Inflammatory macrophage (primary cell): Measurements from ENCODE around the gene TMEM145.

Experiments used
- DNase-seq, 2 donors: peaks; one replicate each; pipeline ENCODE4 v3.0.0-alpha.2; 2020 to 2022

Gene TMEM145

DNA sequence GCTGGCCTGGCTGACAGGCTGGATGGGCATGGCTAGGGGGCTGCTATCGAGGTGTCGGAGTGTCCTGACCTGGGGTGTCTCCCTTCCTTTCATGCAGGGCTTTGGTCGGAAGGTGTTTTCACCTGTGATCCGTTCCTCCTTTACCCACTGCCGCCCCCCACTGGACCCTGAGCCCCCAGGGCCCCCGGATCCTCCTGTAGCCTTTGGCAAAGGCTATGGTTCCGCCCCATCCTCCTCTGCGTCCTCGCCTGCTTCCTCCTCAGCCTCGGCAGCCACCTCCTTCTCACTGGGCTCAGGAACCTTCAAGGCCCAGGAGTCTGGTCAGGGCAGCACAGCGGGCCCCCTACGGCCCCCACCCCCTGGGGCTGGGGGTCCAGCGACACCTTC lies 23.0 kb upstream of the TMEM145 start:
- no peak for DNase-seq

DNA sequence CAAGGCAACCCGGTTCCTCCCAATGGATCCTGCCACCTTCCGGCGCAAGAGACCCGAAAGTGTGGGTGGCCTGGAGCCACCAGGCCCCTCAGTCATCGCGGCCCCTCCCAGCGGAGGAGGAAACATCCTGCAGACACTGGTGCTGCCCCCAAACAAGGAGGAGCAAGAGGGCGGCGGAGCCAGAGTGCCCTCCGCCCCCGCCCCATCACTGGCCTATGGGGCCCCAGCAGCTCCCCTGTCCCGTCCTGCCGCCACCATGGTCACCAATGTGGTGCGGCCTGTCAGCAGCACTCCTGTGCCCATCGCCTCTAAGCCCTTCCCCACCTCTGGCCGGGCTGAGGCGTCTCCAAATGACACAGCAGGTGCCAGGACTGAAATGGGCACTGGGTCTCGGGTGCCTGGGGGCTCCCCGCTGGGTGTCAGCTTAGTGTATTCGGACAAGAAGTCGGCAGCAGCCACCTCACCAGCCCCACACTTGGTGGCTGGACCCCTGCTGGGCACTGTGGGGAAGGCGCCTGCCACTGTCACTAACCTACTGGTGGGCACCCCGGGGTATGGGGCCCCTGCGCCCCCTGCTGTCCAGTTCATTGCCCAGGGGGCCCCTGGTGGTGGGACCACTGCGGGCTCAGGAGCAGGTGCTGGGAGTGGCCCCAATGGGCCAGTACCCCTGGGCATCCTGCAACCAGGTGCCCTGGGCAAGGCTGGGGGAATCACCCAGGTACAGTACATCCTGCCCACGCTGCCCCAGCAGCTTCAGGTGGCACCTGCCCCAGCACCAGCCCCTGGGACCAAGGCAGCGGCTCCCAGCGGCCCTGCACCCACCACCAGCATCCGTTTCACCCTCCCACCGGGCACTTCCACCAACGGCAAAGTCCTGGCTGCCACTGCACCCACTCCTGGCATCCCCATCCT lies 22.3 kb upstream of the TMEM145 start:
- no peak for DNase-seq

DNA sequence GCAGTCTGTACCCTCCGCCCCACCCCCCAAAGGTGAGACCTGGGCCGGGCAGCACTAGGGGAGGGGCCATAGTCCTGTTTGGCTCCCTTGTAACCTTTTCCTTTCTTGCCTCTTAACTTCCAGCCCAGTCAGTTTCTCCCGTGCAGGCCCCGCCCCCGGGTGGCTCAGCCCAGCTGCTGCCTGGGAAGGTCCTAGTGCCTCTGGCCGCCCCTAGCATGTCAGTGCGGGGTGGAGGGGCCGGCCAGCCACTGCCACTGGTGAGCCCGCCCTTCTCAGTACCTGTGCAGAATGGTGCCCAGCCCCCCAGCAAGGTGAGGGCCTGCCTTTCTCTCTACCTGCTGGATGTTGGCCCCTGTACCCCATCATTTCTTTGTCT lies 21.7 kb upstream of the TMEM145 start:
- DNase-seq, result no peak

DNA sequence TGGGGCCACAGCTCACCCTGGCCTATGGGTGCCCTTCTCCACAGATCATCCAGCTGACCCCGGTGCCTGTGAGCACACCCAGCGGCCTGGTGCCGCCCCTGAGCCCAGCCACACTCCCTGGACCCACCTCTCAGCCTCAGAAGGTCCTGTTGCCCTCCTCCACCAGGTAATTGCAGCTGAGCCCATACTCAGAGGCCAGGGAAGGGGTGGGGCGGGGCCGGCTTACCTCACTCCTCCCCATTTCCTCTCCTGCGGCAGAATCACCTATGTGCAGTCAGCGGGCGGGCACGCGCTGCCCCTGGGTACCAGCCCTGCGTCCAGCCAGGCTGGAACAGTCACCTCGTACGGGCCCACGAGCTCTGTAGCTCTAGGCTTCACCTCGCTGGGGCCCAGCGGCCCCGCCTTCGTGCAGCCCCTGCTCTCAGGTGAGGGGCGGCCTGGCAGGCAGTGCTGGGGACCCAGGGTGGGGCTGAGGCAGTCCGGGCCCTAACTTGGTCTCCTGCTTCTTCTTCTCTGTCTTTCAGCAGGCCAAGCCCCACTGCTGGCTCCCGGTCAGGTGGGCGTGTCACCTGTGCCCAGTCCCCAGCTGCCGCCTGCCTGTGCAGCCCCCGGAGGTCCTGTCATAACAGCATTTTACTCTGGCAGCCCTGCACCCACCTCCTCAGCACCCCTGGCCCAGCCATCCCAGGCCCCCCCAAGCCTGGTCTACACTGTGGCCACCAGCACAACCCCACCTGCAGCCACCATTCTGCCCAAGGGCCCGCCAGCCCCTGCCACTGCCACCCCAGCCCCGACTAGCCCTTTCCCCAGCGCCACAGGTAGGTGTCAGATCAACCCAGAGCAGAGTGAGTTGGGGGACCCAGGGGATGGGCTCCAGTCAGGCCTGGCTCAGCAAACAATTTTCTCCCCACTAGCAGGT lies 20.8 kb upstream of the TMEM145 start:
- no peak for DNase-seq

DNA sequence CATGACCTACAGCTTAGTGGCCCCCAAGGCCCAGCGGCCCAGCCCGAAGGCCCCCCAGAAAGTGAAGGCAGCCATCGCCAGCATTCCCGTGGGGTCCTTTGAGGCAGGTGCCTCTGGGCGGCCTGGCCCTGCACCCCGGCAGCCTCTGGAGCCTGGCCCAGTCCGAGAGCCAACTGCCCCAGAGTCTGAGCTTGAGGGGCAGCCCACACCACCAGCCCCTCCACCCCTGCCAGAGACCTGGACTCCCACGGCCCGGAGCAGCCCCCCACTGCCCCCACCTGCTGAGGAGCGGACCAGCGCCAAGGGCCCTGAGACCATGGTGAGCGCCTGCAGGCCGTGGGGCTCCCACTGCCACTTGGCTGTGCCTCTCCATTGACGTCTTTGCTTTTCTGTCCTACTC lies 20.1 kb upstream of the TMEM145 start:
- no peak for DNase-seq

DNA sequence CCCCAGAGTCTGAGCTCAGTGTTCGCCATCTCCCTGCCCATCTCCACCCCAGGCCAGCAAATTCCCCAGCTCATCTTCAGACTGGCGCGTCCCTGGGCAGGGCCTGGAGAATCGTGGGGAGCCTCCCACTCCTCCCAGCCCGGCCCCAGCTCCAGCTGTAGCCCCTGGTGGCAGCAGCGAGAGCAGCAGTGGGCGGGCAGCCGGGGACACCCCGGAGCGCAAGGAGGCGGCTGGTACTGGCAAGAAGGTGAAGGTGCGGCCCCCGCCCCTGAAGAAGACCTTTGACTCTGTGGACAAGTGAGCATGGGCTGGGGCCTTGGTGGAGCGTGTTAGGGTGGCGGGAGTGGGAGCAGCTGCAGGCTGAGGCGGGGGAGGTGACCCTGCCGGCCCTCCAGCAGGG lies 19.6 kb upstream of the TMEM145 start:
- DNase-seq, result no peak

DNA sequence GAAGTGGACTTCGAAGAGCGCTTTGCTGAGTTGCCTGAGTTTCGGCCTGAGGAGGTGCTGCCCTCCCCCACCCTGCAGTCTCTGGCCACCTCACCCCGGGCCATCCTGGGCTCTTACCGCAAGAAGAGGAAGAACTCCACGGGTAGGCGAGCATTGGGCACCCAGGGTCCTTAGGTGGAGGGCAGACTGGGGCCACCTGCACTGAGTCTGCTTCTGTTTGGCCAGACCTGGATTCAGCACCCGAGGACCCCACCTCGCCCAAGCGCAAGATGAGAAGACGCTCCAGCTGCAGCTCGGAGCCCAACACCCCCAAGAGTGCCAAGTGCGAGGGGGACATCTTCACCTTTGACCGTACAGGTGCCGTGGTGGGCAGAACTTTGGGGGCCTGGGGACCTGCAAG lies 19.2 kb upstream of the TMEM145 start:
- no peak for DNase-seq

DNA sequence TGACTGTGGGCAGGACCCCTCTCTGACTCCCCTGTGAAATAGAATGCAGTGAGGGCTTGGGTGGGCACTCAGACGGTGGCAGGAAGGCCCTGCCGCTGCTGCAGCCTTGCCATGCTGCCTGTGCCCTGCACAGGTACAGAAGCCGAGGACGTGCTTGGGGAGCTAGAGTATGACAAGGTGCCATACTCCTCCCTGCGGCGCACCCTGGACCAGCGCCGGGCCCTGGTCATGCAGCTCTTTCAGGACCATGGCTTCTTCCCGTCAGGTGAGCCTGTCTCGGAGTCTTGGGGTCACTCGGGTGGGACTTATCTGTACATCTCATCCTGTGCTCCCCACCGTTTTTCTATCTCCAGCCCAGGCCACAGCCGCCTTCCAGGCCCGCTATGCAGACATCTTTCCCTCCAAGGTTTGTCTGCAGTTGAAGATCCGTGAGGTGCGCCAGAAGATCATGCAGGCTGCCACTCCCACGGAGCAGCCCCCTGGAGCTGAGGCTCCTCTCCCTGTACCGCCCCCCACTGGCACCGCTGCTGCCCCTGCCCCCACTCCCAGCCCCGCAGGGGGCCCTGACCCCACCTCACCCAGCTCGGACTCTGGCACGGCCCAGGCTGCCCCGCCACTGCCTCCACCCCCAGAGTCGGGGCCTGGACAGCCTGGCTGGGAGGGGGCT lies 18.5 kb upstream of the TMEM145 start:
- DNase-seq, result no peak

DNA sequence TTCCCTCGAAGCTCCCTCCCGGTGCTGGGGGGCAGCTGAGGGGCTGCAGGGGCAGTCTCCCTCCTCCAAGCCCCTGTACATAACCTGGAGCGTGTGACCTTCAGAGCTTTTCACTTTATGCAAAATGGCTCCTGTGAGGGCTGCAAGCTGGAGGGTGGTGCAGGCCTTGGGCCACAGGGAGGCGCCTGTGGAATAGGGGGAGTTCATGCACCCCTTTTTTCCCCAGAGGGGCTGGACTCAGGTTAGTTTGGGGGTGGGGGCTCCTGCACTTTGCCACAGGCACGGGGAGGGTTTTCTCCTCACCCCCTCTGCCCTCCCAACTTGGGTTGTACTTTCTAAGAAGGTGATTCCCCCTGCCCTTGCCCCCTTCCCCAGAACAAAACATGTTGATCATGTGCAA lies 17.8 kb upstream of the TMEM145 start:
- no peak for DNase-seq

DNA sequence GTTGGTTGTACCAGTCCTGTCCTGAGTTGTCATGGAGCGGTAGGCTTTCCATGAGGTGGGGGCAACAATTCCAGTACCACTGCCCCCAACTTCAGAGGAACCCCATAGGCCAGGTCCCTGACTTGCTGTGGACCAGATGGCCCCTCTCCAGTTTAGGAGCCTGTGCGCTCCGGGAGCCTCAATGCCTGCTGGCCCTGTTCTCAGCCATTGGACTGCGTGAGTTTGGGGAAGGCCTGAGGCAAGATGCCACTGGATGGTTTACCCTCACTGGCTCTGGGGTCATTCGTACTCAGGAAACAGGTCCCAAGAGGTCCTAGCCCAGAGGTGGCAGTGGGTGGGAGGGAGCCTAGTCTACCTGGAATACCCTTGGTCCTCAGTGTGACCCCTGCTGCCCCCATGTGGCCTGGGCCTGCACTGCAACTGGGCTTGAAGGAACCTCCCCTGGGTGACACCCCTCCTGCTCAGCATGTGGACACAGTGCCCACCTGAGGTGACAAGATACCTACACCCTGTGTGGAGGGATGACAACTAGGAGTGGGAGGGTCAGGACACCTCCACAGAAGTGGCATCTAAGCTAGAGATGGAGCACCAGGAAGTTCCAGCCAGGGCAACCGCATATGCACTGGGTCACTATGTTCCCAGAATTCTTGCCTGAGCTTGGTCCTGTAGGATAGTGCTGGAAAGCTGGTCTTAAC lies 17.1 kb upstream of the TMEM145 start:
- peak; percentile 64 to 69 for DNase-seq

DNA sequence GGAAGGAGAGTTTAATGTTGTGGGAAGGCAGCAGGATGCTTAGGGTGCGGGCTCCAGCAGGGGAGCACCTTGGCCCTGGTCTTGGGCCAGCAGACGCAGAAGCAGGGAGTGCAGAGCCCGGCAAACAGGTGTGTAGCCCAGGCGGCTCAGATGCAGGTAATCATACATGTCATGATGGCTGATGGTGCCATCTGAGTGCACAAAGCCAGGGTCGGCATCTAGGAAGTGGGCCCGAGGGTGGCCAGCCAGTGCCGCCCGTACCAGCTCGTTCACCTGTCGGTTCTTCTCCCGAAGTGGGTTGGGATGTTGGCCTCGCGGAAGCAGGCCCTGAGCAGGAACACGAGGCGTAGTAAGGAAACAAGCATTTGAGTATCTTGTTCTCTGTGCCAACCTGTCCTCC lies 16.1 kb upstream of the TMEM145 start:
- no peak for DNase-seq

DNA sequence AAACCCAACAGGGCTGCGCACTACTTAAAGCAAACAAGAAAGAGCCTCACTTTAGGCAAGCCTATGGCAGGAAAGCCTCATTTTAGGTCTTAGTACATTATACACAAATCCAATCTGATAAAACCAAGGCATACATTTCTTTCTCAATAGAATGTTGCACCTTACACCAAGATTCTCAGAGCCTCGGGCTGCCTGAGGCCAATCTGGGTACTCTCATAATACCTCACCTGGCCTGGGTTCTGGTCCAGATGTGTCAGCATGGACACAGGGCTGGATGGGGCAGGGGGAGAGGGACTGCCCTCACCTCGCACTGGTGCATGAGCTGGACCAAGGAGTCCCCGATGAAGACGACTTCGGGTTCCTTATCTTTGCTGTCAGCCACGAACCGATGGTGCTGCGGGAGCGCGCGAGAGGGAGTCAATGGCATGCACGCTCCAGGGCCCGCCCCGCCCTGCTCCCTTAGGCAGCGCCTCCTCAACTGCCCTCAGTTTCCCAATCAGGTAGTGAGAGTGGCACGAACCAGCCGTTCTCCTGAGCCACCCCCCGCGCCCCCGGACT lies 11.4 kb upstream of the TMEM145 start, which contains the start of gene PRR19:
TSS of gene PRR19 (plus strand) at position 487 of the 558 bp plus-strand sequence. CDS start 7,453 bp downstream, outside the sequence.
- no peak for DNase-seq

DNA sequence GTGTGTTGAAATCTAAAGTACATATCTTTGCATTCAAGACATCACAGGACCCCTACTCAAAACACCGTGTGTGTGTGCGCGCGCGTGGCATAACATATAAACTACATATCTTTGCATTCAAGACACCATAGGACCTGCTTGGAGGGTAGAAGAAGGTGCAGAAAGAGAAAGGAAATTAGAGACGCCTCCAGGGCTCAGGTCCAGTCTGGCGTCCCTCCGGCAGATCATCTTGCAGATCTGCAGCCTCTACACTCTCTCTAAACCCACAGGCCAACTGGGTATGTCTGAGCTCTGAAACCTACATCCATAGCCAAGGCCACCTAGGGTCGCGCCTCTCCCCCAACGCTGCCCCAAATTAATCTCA lies 10.0 kb upstream of the TMEM145 start:
- DNase-seq, result no peak

DNA sequence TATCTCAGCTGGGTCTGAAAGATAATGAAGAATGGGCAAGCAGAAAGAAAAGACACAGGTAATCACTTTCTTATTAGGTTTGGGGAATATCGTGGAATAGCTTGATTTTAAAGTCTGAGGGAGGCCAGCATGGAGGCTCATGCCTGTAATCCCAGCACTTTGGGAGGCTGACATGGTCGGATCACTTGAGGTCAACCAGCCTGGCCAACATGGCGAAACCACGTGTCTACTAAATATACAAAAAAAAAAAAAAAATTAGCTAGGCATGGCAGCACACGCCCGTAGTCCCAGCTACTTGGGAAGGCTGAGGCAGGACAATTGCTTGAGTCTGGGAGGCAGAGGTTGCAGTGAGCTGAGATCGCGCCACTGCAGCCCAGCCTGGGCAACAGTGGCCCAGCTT lies 9.2 kb upstream of the TMEM145 start:
- DNase-seq, result no peak

DNA sequence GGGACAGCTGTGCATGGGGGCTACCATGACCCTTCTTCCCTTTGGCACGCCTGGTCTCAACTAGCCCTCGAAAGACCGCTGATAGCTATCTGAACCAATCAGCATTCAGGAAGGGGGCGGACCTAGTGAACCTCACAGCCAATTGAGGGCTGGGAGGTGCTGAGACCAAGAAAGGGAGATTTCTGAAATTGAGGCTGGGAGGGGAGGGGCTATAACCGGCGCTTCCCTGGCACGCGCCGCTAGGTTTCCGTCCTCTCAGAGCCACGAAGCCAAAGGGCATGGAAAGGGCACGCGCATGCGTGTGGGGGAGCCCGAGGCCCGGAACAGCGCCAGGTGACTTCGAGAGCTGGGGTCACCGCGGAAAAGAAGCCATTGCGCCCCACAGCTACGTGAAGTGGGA lies 6.5 kb upstream of the TMEM145 start:
- DNase-seq, result no peak

DNA sequence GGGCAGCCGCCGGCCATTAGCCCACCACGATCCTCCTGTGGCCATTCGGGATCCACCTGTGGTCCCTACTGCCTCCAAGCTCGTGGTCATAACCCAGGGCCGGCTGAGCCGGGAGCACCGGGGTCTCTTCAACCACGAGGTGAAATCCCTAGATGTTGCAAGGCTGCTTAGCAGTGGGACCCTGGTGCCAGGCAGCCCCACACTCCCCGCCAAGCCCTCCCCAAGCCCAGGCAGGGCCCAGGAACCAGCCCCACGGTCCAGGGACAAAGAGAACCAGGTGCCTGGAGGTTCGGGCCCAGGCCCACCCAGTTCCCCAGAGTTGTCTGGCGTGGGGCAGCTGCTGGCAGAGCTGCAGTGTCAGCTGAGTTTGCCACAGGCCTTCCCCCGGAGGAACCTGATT lies 3.4 kb upstream of the TMEM145 start:
- no peak for DNase-seq

DNA sequence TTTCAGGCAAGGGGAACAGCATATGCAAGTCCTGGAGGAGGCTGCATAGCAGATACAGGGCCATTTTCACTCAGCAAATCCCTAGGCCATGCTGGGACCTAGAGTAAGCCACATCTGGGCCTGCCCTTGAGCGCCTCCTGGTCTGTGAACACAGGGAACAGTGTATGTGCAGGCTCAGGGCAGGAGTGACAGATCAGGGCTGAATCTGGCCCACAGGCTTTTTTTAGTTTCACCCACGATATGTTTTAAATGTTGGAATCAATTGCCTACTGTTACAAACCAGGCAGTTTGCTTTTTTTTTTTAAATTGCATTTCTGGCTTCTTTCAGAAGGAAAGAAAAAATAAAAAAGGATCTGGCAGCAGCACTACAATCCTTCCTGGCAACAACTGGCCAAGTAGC lies 1.5 kb upstream of the TMEM145 start:
- DNase-seq, result no peak

DNA sequence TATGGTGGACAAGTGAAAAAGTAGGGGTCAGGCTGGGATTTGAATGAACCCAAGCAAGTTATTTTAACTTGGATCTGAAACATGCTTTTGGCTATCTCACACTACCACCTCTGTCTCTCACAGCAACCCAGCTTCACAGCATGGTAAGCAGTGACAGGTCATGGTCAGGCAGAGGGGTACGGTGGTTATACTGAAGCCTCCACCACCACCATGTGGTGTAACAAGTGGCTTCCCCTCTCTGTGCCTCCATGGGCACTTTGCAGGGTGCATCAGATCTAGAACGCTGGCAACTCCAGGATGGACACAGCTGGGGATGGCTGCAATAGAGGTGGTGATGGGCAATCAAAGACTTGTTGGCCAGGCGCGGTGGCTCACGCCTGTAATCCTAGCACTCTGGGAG lies 739 bp upstream of the TMEM145 start:
- no peak for DNase-seq

DNA sequence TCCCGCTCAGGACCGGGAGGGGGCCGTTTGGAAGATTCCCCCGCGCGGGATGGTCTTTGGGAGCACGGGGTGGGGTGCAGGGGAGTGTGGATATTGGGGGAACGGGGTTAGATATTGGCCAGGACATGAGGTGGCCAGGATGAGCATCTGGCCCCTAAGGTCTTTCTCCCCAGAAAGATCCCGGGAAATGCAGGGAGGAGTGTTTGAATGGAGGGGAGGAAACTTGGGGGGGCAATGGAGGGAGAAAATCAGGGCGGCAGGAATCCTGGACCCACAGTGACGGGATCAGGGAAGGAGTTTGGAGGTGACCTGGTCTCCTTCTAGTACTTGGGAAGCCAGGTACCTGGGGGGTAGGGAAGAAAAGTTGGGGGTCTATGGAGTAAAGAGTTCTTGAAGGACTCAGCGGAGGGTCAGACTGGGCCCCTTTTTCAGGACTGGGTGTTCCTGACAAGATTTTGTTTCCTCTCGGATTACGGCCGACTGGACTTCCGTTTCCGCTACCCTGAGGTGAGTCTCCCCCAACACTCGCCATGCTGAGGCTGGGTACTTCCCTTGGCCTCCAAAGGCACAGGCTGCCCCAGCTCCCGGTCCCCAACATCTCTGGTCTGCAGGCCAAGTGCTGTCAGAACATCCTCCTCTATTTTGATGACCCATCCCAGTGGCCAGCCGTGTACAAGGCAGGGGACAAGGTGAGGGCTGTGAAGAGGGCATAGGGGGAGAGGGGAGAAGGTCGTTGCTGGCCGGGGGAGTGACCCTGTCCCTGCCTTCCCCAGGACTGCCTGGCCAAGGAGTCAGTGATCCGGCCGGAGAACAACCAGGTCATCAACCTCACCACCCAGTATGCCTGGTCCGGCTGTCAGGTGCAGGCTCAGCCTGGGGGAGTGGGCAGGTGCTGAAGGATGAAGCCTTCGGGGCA lies 989 bp downstream of the TMEM145 start:
- DNase-seq, result no peak

DNA sequence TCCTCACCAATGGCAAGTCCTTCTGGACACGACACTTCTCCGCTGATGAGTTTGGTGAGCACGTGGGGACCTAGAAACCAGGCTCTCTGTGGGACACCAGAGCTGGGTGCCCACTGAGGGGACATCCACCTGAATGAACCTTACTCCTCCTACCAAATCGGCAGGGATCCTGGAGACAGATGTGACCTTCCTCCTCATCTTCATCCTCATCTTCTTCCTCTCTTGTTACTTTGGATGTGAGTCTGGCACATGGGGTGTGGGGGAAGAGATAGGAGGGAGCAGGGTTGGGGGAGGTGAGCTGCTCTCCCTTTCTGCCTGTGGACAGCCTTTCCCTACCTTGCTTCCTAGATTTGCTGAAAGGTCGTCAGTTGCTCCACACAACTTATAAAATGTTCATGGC lies 1.9 kb downstream of the TMEM145 start:
- no peak for DNase-seq
